Brain microvascular endothelial cell (primary cell): Measurements from ENCODE around the gene NPLOC4.

ENCODE experiments used
- DNase-seq: peaks from one replicate; pipeline ENCODE4 v3.0.0-alpha.2; 2020
- H3K27ac ChIP-seq: fragments of 250-450 bp; sonication (Bioruptor Pico); 2 replicates; pipeline ENCODE4 v1.5.1; 2020; ENCODE audit warnings: mild to moderate bottlenecking, moderate library complexity
- H3K27me3 ChIP-seq: fragments of 250-450 bp; sonication (Bioruptor Pico); replicated peaks from 2 replicates; pipeline ENCODE4 v1.5.1; 2020; ENCODE audit warnings: mild to moderate bottlenecking
- H3K36me3 ChIP-seq: fragments of 250-450 bp; sonication (Bioruptor Pico); replicated peaks from 2 replicates; pipeline ENCODE4 v1.5.1; 2020; ENCODE audit warnings: mild to moderate bottlenecking
- H3K4me3 ChIP-seq: 2 replicates; pipeline ENCODE4 v1.5.1; 2011; ENCODE audit warnings: low read depth, mild to moderate bottlenecking, control low read depth, low read length, moderate library complexity
- in situ Hi-C: cut with HindIII; loops from 2 replicates; pipeline ENCODE4 v1.10.0; 2017; ENCODE audit warnings: low sequenced_read_pairs, low pct_ligation_motif_present
- TF ChIP-seq, protein P1 (sequence below): IDR thresholded peaks from 2 replicates; pipeline ENCODE4 v1.5.1; 2011; ENCODE audit warnings: low read depth, mild to moderate bottlenecking, moderate library complexity, low read length, control low read depth, inconsistent platforms; ENCODE audit errors: missing control alignments

The NPLOC4 gene

GRCh38 chr17:81566461-81567126 is 70.3 kb downstream of the NPLOC4 start:
- Histone ChIP-seq H3K27ac (peak overlapping the region; percentile 81), H3K27me3 (no peaks in the 10 kb centered on the region), H3K36me3 (peaks cover 73% of the 10 kb centered on the region), H3K4me3 (peak overlapping the region; percentile 20)
- DNase-seq = peak; percentile 95
- TF ChIP-seq, protein P1, sequence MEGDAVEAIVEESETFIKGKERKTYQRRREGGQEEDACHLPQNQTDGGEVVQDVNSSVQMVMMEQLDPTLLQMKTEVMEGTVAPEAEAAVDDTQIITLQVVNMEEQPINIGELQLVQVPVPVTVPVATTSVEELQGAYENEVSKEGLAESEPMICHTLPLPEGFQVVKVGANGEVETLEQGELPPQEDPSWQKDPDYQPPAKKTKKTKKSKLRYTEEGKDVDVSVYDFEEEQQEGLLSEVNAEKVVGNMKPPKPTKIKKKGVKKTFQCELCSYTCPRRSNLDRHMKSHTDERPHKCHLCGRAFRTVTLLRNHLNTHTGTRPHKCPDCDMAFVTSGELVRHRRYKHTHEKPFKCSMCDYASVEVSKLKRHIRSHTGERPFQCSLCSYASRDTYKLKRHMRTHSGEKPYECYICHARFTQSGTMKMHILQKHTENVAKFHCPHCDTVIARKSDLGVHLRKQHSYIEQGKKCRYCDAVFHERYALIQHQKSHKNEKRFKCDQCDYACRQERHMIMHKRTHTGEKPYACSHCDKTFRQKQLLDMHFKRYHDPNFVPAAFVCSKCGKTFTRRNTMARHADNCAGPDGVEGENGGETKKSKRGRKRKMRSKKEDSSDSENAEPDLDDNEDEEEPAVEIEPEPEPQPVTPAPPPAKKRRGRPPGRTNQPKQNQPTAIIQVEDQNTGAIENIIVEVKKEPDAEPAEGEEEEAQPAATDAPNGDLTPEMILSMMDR = no peak
- in situ Hi-C loops = no loop called here

- no peak overlapping the region for H3K4me3 ChIP-seq
- peaks cover 67% of the 10 kb centered on the region for H3K36me3 ChIP-seq
- no peak overlapping the region for H3K27ac ChIP-seq
- H3K27me3 ChIP-seq = no peaks in the 10 kb centered on the region
- in situ Hi-C loops = no loop called here
- DNase-seq = no peak
- TF ChIP-seq, protein P1 = no peak
Measured at GRCh38 chr17:81565231-81565630, 71.7 kb downstream of the NPLOC4 start.

- in situ Hi-C loops = no loop called here
- DNase-seq = no peak
- peaks cover 67% of the 10 kb centered on the region for H3K36me3 ChIP-seq
- no peak overlapping the region for H3K4me3 ChIP-seq
- H3K27me3 ChIP-seq = no peaks in the 10 kb centered on the region
- TF ChIP-seq, protein P1 = no peak
- no peak overlapping the region for H3K27ac ChIP-seq
Measured at GRCh38 chr17:81564778-81565177, 72.1 kb downstream of the NPLOC4 start.

DNA sequence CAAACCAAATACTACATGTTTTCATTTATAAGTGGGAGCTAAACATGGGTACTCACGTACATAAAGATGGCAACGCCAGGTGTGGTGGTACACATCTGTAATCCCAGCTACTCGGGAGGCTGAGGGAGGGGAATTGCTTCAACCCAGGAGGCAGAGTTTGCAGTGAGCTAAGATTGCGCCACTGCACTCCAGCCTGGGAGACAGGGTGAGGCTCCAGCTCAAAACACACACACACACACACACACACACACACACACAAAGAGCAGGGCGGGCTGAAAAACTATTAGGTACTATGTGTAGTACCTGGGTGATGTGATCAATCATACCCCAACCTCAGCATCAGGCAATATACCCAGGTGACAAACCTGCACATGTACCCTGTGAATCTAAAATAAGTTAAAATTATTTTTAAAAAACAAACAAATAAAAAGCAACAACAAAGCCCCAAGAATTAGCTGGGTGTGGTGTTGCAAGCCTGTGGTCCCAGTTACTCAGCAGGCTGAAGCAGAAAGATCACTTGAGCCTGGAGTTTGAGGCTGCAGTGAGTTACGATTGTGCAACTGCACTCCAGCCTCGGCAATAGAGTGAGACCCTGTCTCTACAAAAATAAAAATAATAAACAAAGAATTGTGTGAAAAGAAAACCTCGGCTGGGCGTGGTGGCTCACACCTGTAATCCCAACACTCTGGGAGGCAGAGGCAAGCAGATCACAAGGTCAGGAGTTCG is 72.9 kb downstream of the NPLOC4 start:
- no peaks in the 10 kb centered on the region for H3K27me3 ChIP-seq
- peak overlapping the region; percentile 44 for H3K27ac ChIP-seq
- peak; percentile 50 for DNase-seq
- H3K36me3 ChIP-seq = peaks cover 66% of the 10 kb centered on the region
- in situ Hi-C loops = no loop called here
- TF ChIP-seq, protein P1 = no peak
- H3K4me3 ChIP-seq = no peak overlapping the region

GRCh38 chr17:81561494-81561885 is 75.4 kb downstream of the NPLOC4 start:
- no peaks in the 10 kb centered on the region for H3K27me3 ChIP-seq
- peak overlapping the region; percentile 78 for H3K27ac ChIP-seq
- H3K36me3 ChIP-seq = peaks cover 73% of the 10 kb centered on the region

More at GRCh38 chr17:81561494-81561885, 75.4 kb downstream of the NPLOC4 start:
- H3K4me3 ChIP-seq = no peak overlapping the region
- TF ChIP-seq, protein P1 = no peak
- DNase-seq = peak; percentile 63
- in situ Hi-C loops = no loop called here
